B cell (primary cell): Measurements from ENCODE around the gene S100A10. TPM values are rescaled to one million over a fixed set of nuclear protein-coding genes. Genes with fewer than 3 reads are reported as not detected.

Source experiments
- ATAC-seq: fragments of 200-7000 bp; cut with Tn5 transposase; one replicate; pipeline ENCODE4 v1.10.0; 2021; ENCODE audit warnings: low read depth, mild to moderate bottlenecking, moderate number of reproducible peaks, moderate library complexity
- CTCF ChIA-PET: fragments of 350-600 bp; sonication (Branson Sonifier 250); formaldehyde crosslinking; loops from one replicate; lab custom pipeline; 2021; ENCODE audit warnings: antibody characterized with exemption, inconsistent platforms; lab: Charles Lee
- POLR2A ChIA-PET: fragments of 350-600 bp; sonication (Branson Sonifier 250); formaldehyde crosslinking; loops from one replicate; lab custom pipeline; 2021; ENCODE audit warnings: antibody characterized with exemption; lab: Charles Lee
- DNase-seq: peaks from one replicate; pipeline ENCODE4 v3.0.0; 2013
- H2AFZ ChIP-seq: 2 replicates; pipeline ENCODE4 v1.6.1; 2012; ENCODE audit warnings: mild to moderate bottlenecking, low read depth, low read length; ENCODE audit not compliant: insufficient read depth, poor library complexity, severe bottlenecking
- H3K27ac ChIP-seq, 2 donors: 1 replicate in 1 of 2; 2 replicates in 1 of 2; pipeline ENCODE4 v1.5.1; 2012 to 2013; ENCODE audit warnings: low read length in 2 of 2, mild to moderate bottlenecking in 2 of 2, moderate library complexity in 1 of 2
- H3K27me3 ChIP-seq, 4 experiments: fragments of 200-600 bp in 1 of 4; sonication (generic) in 1 of 4; replicated peaks in 1 of 4; 1 replicate in 2 of 4; 2 replicates in 2 of 4; pipeline versions ENCODE4 v1.6.1 to v1.7.0; 2013 to 2016; ENCODE audit warnings: low read length in 3 of 4, mild to moderate bottlenecking in 2 of 4, mixed read lengths in 1 of 4, moderate library complexity in 1 of 4; ENCODE audit not compliant: insufficient read depth in 4 of 4, control insufficient read depth in 3 of 4; ENCODE audit errors: control extremely low read depth in 1 of 4
- H3K36me3 ChIP-seq, 2 experiments: replicated peaks in 1 of 2; 1 replicate in 1 of 2; 2 replicates in 1 of 2; pipeline versions ENCODE4 v1.6.1 to v1.7.1; 2013; ENCODE audit warnings: low read length in 1 of 2; ENCODE audit not compliant: insufficient read depth in 2 of 2, control insufficient read depth in 1 of 2; ENCODE audit errors: control extremely low read depth in 1 of 2, extremely low read depth in 1 of 2
- H3K4me1 ChIP-seq, 2 donors: fragments of 200-600 bp in 1 of 2; sonication (generic) in 1 of 2; 1 replicate in 1 of 2; 2 replicates in 1 of 2; pipeline versions ENCODE4 v1.5.1 to v1.6.1; 2013 to 2017; ENCODE audit warnings: low read length in 2 of 2; ENCODE audit not compliant: control insufficient read depth in 2 of 2, insufficient read depth in 2 of 2
- H3K4me2 ChIP-seq: replicated peaks from 2 replicates; pipeline ENCODE3; 2012; ENCODE audit warnings: mild to moderate bottlenecking, low read depth, low read length; ENCODE audit not compliant: poor library complexity, severe bottlenecking
- H3K4me3 ChIP-seq, 5 experiments: fragments of 200-600 bp in 1 of 5; sonication (generic) in 1 of 5; 1 replicate in 3 of 5; 2 replicates in 2 of 5; pipeline versions ENCODE4 v1.5.1 to v1.7.0; 2011 to 2016; ENCODE audit warnings: low read length in 4 of 5, mild to moderate bottlenecking in 4 of 5, low read depth in 2 of 5, control low read depth in 1 of 5, moderate library complexity in 1 of 5; ENCODE audit not compliant: insufficient read depth in 1 of 5; ENCODE audit errors: control extremely low read depth in 1 of 5, extremely low read depth in 1 of 5
- H3K79me2 ChIP-seq: fragments of 200-600 bp; sonication (generic); one replicate; pipeline ENCODE4 v1.6.0; 2016; ENCODE audit warnings: low read length; ENCODE audit not compliant: control insufficient read depth, insufficient read depth
- H3K9ac ChIP-seq: fragments of 200-600 bp; sonication (generic); 2 replicates; pipeline ENCODE4 v1.6.1; 2017; ENCODE audit warnings: mild to moderate bottlenecking, low read length, moderate library complexity
- H3K9me3 ChIP-seq, 3 donors: one replicate each; pipeline versions ENCODE4 v1.6.1 to v1.7.1; 2013; ENCODE audit warnings: low read length in 2 of 3; ENCODE audit not compliant: control insufficient read depth in 2 of 3, insufficient read depth in 1 of 3; ENCODE audit errors: control extremely low read depth in 1 of 3
- H4K20me1 ChIP-seq: 2 replicates; pipeline ENCODE4 v1.6.0; 2012; ENCODE audit warnings: mild to moderate bottlenecking, low read length; ENCODE audit not compliant: insufficient read depth, control insufficient read depth, poor library complexity, severe bottlenecking
- H3K27ac Mint-ChIP-seq: one replicate; pipeline ENCODE4 v1.8.0; 2021; ENCODE audit warnings: mixed read lengths
- H3K27me3 Mint-ChIP-seq: one replicate; pipeline ENCODE4 v1.8.0; 2021; ENCODE audit warnings: mixed read lengths
- H3K4me1 Mint-ChIP-seq: one replicate; pipeline ENCODE4 v1.8.0; 2021; ENCODE audit warnings: mixed read lengths
- H3K4me3 Mint-ChIP-seq: one replicate; pipeline ENCODE4 v1.8.0; 2021; ENCODE audit warnings: mixed read lengths
- H3K9me3 Mint-ChIP-seq: one replicate; pipeline ENCODE4 v1.8.0; 2022; ENCODE audit warnings: mixed read lengths; ENCODE audit not compliant: insufficient read depth
- CTCF ChIP-seq: fragments of 200-600 bp; IDR thresholded peaks from one replicate; pipeline ENCODE4 v1.8.0; 2022; ENCODE audit warnings: antibody characterized with exemption, mild to moderate bottlenecking
- EZH2 ChIP-seq: IDR thresholded peaks from 2 replicates; pipeline ENCODE4 v1.6.1; 2012; ENCODE audit warnings: borderline replicate concordance, low read depth, mild to moderate bottlenecking, moderate library complexity, low read length; ENCODE audit not compliant: insufficient read depth, poor library complexity, severe bottlenecking
- WGBS: methylation state at CpG from one replicate; pipeline ENCODE4 v1.1.5; 2013; ENCODE audit warnings: missing lambda C conversion rate; ENCODE audit not compliant: insufficient coverage; 5-methylcytosine and 5-hydroxymethylcytosine counted together
- intact Hi-C: fragments of 100-400 bp; cut with micrococcal nuclease; formaldehyde crosslinking; loops from one replicate; pipeline ENCODE4 v1.10.0; 2022
- polyA plus RNA-seq: library from polyadenylated mRNA; depleted of rRNA; stranded (reverse); fragments of >200 nt; gene quantifications from 2 replicates; pipeline ENCODE4 v1.2.3, GENCODE V29; 2012
- total RNA-seq, 2 donors: library from RNA; stranded (reverse); fragments of 120-200 nt in 1 of 2; gene quantifications; 1 replicate in 1 of 2; 2 replicates in 1 of 2; pipeline versions ENCODE4 v1.2.3 to v1.2.4, GENCODE V29; 2013 to 2022

The S100A10 gene
- total and polyA plus RNA-seq, 2 donors (not counting 1 experiment from before 2014, with no cell fraction given), result 38.0 to 47.1 TPM

GRCh38 chr1:152021569-152021968 lies 27.9 kb upstream of the S100A10 start:
- 96% methylated on average over 7 of the region's 7 CpGs for whole genome bisulfite sequencing
- Histone ChIP-seq H3K36me3 (no peaks in the 10 kb centered on the region), H3K4me3 (no peak overlapping the region), H4K20me1 (no peaks in the 10 kb centered on the region), H3K4me1 (no peaks in the 10 kb centered on the region), H3K79me2 (no peaks in the 10 kb centered on the region), H3K9me3 (no peaks in the 10 kb centered on the region), H3K27me3 (peaks cover 0 to 6% (median 0%) of the 10 kb centered on the region in 4 experiments), H3K9ac (no peak overlapping the region), H2AFZ (no peak overlapping the region), H3K4me2 (no peak overlapping the region), H3K27ac (no peak overlapping the region)
- POLR2A ChIA-PET, result no interaction called here
- Mint-ChIP-seq H3K4me1 (no peaks in the 10 kb centered on the region), H3K27me3 (peaks cover 32% of the 10 kb centered on the region), H3K9me3 (no peaks in the 10 kb centered on the region), H3K4me3 (no peak overlapping the region), H3K27ac (no peak overlapping the region)
- DNase-seq (no peak), ATAC-seq (no peak)
- intact Hi-C loops, result no loop called here
- TF ChIP-seq EZH2 (no peak), CTCF (no peak)
- CTCF ChIA-PET, result no interaction called here

GRCh38 chr1:152020849-152021248 lies 27.2 kb upstream of the S100A10 start:
- H3K9me3 Mint-ChIP-seq, result no peaks in the 10 kb centered on the region
- Histone ChIP-seq H3K79me2 (no peaks in the 10 kb centered on the region), H3K4me2 (no peak overlapping the region), H2AFZ (no peak overlapping the region), H3K27ac (no peak overlapping the region), H3K27me3 (peaks cover 0 to 6% (median 0%) of the 10 kb centered on the region in 4 experiments), H3K9ac (no peak overlapping the region), H4K20me1 (no peaks in the 10 kb centered on the region), H3K4me3 (no peak overlapping the region), H3K4me1 (no peaks in the 10 kb centered on the region), H3K36me3 (no peaks in the 10 kb centered on the region), H3K9me3 (no peaks in the 10 kb centered on the region)
- TF ChIP-seq EZH2 (no peak), CTCF (no peak)
- CTCF ChIA-PET, result no interaction called here
- 13% methylated on average over 1 of the region's 3 CpGs for WGBS
- peaks cover 33% of the 10 kb centered on the region for H3K27me3 Mint-ChIP-seq
- no peaks in the 10 kb centered on the region for H3K4me1 Mint-ChIP-seq
- no peak overlapping the region for H3K27ac Mint-ChIP-seq
- intact Hi-C loops, result no loop called here
- ATAC-seq, result no peak
- H3K4me3 Mint-ChIP-seq, result no peak overlapping the region
- DNase-seq, result no peak
- POLR2A ChIA-PET, result no interaction called here
